T1000 (cell line): ENCODE measurements around the gene DIS3L2.
"Not testable (repeated sequence)": the region's sequence is repeated elsewhere in the genome, so short reads cannot be mapped to it uniquely, and the experiment has no call there.

Experiments
- DNase-seq: peaks from one replicate; lab custom pipeline; 2025; ENCODE audit warnings: mixed read lengths; lab: John Stamatoyannopoulos, UW

The DIS3L2 gene

DNA sequence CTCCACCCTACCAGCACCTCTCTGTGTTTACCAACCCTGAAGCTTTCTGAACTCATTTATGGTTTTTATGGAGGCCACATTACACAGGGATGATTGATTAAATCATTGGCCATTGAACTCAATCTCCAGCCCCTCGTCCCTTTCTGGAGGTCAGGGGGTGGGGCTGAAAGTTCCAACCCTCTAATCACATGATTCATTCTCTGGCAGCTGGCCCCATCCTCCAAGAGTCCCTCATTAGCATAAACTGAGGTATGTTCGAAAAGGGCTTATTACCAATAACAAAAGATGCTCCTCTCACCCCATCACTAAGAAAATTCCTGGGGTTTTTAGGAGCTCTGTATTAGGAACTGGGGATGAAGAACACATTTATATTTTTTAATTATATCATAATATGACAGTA is 92.3 kb downstream of the DIS3L2 start:
- DNase-seq = no peak

- no peak for DNase-seq
These were observed 96.8 kb downstream of the DIS3L2 start for GRCh38 chr2:232058063-232058877.

- DNase-seq = no peak
These were observed 97.4 kb downstream of the DIS3L2 start for GRCh38 chr2:232058931-232059330.

DNA sequence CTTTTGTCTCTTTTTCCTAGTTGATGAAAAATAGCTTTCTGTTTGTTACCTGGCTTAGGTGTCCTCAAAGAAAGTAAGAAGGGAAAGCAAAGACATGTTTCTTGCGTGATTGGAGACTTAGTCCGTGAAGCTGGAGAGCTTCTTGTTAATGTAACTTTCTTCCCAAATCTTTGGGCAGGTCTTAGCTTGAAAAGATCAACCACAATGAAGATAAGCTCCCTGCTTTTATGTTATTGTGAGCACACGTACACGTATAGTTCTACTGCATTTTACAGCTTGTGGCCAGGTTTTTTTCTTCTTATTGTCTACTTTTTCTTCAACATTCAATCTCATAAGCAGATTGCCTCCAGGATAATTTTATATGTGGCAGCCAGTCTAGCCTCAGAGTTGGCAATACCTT is 99.8 kb downstream of the DIS3L2 start:
- DNase-seq = no peak

GRCh38 chr2:232073026-232073425 is 111.5 kb downstream of the DIS3L2 start:
- no peak for DNase-seq

- no peak for DNase-seq
These were observed 112.2 kb downstream of the DIS3L2 start for GRCh38 chr2:232073699-232074098.

DNA sequence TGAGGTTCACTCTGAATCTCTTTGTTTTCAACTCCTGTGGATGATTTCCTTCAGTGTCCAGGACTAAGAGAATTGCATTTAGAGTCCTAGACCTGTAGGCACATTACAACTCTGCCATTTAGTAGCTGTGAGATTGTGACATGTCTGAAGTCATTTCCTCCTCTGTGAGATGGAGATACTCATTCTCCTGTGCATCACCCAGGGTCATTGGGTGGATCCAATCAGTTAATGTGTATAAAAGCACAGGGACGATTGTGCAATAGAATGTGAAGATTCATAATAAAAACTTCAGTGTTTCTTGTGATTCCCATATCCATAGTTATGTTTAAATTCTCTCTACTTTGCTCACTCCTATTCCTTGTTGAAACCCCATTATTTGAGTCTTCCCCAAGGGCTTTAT is 113.6 kb downstream of the DIS3L2 start:
- no peak for DNase-seq

DNA sequence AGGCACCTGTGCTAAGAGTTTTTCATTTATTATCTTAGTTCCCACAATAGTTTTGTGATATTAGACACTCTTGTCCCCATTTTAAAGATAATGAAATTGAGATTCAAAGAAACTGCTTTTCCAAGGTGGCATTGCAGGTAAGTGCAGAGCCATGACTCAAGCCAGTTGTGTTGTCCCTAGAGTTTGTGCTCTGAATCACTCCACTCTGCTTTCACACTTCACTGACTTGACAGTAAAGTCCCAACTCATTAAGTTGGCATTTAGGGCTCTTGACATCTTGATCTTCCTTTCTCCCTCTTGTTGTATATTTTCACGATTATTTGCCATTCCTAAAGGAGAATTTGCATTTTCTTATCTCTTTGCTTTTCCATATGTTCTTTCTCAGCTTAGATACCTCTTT is 114.3 kb downstream of the DIS3L2 start:
- DNase-seq = no peak

GRCh38 chr2:232076272-232076671 is 114.8 kb downstream of the DIS3L2 start:
- DNase-seq = no peak

DNA sequence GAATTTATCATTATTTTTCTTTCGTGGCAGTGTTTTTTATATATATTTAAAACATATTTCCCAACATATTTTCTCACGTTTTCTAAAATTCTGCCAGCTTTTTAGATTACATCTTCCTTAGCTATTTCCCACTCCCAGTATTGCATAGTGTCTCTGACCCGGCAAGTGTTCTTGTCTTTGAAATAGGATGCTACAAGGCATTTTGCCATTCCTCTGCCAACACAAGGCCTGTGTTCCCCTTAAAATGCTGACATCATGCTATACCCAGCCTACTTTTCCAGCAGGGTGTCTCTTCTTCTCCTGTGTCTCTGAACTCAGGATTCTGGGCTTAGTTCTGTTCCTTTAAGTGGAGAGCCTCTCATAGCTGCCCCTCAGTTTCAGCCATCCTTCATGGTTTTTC is 115.2 kb downstream of the DIS3L2 start:
- no peak for DNase-seq

- no peak for DNase-seq
These were observed 123.7 kb downstream of the DIS3L2 start for GRCh38 chr2:232085164-232085563.

DNA sequence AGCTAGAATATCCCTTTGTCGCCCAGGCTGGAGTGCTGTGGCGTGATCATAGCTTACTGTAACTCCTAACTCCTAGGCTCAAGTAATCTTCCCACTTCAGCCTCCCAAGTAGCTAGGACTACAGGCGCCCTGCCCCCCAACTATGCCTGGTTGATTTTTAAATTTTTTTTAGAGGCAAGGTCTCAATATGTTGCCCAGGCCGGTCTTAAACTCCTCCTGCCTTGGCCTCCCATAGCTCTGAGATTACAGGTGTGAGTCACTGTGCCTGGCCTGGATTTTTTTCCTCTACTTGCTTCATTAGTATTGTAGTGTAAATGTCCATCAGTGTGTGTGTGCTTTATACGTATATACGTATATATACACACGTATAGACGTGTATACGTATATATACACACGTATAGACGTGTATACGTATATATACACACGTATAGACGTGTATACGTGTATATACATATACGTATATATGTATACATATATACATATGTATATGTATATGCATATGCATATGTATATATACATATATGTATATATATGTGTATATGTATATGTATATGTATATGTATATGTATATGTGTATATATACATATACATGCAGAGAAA is 124.4 kb downstream of the DIS3L2 start:
- DNase-seq = no peak

- no peak for DNase-seq
These were observed 127.3 kb downstream of the DIS3L2 start for GRCh38 chr2:232088771-232089170.

GRCh38 chr2:232094201-232094600 is 132.7 kb downstream of the DIS3L2 start:
- no peak for DNase-seq

GRCh38 chr2:232094883-232095282 is 133.4 kb downstream of the DIS3L2 start:
- no peak for DNase-seq

DNA sequence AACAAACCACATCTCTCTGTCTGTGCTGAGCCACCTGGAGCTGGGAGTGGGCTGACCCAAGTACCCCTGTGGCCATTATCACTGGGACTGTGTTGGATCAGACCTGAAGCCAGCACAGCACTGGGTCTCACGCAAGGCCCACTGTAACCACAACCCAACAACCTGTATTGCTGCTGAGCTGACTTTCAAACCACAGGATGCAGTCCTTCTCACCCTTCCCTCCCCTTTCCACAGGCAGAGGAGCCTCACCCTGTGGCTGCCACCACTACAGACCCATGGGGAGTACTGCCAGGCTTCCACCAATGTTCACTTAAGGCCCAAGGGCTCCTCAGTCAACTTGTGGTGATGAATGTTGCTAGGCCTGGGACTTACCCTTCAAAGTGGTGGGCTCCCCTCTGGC is 135.7 kb downstream of the DIS3L2 start:
- DNase-seq = no peak

DNA sequence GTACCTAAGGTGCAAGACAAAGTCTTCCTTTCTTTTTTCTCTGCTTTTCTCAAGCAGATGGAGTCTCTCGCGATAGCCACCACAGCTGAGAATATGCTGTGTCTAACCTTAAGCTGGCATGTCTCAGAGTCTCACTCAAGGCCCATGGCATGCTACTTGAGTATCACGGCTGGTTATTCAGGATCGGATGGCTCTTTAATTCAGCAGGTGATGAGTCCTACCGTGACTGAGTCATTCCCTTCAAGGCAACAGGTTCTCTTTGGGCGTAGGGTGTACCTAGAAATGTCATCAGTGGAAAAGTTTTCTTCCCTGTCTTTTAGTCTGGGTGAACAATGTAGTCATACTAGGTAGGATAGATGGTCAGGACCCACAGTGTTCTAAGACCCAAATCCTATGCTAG is 136.2 kb downstream of the DIS3L2 start:
- no peak for DNase-seq

GRCh38 chr2:232102380-232102779 is 140.9 kb downstream of the DIS3L2 start:
- DNase-seq = no peak

DNA sequence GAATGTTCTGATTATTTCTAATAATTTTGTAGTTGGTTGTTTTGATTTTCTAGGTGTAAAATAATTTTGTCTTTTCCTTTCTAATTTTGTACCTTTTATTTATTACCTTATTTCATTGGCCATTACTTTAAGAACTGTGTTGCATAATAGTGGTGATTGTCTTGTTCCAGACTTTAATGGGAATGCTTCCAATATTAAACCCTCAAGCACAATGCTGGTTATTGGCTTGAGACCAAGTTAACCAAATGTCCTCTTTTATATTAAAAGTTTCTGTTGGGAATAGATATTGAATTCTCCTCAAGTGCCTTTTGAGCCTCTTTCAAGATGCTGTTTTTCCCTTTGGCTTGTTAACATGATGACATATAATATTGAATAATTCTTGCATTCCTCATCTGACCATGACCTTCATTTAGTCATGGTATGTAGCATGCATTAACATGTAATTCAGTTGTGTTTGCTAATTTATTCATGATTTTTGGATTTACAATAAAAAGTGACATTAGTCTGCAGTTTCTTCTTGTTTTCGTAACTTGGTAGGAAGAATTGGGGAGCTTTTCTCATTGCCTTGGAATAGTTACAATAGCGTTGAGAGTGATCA is 141.7 kb downstream of the DIS3L2 start:
- DNase-seq = no peak

DNA sequence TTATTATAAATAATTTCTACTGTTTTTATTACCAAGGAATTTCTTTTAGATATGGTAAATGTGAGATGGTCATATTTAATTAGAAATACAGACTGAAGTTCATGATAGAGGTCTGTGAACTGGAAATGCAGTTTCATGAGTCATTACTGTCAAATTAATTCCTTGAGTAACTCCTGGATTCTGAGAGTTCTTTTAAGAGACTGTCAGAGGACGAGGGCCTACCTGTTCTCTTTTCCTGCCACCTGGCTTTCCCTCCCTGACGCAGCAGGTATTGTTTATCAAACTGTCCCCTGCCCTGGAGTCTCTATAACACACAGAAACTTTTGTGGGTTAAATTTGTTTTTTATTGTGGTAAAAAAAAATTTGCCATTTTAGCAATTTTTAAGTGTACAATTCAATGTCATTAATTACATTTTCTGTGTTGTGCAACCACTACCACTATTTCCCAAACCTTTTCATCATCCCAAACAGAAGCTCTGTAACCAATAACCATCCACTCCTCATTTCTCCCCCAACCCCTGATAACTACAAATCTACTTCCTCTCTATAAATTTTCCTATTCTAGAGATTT is 142.6 kb downstream of the DIS3L2 start:
- DNase-seq = no peak

DNA sequence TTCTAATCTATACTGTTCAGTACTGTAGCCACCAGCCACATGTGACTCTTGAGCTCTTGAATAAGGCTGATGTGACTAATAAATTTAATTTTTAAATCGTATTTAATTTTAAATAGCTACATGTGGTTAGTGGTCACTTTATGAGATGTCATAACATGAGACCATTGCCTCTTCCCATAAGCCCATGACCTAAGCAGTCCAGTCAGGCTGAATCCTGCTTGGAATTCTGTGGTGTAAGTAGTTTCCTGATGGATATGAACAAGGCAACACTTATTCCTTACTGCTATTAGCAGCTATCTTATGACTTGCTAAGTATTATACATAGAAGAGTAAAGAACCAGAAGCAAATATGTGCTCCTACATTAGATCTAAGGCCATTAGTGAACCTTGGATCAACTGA is 150.0 kb downstream of the DIS3L2 start:
- no peak for DNase-seq

- no peak for DNase-seq
These were observed 152.3 kb downstream of the DIS3L2 start for GRCh38 chr2:232113821-232114220.

DNA sequence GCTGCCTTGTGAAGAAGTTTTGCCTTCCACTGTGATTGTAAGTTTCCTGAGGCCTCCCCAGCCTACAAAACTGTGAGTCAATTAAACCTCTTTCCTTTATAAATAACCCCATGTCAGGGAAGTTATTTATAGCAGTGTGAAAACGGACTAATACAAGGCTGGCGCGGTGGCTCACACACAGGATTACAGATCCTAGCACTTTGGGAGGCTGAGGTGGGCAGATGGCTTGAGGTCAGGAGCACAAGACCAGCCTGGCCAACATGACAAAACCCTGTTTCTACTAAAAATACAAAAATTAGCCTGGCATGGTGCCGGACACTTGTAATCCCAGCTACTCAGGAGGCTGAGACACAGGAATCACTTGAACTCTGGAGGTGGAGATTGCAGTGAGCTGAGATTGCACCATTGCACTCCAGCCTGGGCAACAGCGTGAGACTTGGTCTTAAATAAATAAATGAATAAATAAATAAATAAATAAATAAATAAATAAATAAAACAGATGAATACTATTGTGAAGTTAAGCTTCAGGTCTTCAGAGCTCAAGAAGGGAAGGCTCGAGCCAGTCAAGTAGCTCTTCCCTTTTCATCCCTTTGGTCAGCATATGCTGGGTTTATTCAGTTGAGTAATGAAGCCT is 154.3 kb downstream of the DIS3L2 start:
- DNase-seq = not testable (repeated sequence)
